Measurements from ENCODE around the gene MAPK10.
"Not testable (repeated sequence)": the region's sequence is repeated elsewhere in the genome, so short reads cannot be mapped to it uniquely, and the experiment has no call there.

The MAPK10 gene

DNA sequence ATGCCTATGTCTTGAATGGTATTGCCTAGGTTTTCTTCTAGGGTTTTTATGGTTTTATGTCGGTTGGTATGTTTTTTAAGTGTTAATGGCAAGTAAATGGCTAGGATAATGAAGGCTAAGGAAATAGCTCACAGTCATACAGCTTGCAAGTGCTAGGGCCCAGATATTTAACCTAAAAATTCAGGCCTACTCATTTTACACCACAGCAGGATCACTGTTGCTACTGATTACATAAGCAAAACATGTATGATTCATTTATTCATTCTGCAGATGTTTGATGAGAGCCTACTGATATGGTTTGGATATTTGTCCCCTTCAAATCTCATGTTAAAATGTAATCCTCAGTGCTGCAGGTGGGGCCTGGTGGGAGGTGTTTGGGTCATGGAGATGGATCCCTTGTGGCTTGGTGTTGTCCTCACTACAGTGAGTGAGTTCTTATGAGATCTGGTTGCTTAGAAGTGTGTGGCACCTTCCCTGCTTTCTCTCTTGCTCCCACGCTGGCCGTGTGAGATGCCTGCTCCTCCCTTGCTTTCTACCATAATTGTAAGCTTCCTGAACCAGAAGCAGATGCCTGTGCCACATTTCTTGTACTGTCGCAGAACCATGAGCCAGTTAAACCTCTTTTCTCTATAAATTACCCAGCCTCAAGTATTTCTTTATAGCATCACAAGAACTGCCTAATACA lies 175.5 kb downstream of the MAPK10 start:
- TF ChIP-seq, protein P1, sequence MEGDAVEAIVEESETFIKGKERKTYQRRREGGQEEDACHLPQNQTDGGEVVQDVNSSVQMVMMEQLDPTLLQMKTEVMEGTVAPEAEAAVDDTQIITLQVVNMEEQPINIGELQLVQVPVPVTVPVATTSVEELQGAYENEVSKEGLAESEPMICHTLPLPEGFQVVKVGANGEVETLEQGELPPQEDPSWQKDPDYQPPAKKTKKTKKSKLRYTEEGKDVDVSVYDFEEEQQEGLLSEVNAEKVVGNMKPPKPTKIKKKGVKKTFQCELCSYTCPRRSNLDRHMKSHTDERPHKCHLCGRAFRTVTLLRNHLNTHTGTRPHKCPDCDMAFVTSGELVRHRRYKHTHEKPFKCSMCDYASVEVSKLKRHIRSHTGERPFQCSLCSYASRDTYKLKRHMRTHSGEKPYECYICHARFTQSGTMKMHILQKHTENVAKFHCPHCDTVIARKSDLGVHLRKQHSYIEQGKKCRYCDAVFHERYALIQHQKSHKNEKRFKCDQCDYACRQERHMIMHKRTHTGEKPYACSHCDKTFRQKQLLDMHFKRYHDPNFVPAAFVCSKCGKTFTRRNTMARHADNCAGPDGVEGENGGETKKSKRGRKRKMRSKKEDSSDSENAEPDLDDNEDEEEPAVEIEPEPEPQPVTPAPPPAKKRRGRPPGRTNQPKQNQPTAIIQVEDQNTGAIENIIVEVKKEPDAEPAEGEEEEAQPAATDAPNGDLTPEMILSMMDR (IDR thresholded peaks at IDR 0.05; ENCODE audit: control insufficient read depth, insufficient read depth, low read depth, low read length, missing control alignments): no peak
- no peak for DNase-seq (ENCODE audit: low read depth)
- no peak overlapping the region for H3K4me3 ChIP-seq (ENCODE audit: control insufficient read depth, low read depth, low read length)

DNA sequence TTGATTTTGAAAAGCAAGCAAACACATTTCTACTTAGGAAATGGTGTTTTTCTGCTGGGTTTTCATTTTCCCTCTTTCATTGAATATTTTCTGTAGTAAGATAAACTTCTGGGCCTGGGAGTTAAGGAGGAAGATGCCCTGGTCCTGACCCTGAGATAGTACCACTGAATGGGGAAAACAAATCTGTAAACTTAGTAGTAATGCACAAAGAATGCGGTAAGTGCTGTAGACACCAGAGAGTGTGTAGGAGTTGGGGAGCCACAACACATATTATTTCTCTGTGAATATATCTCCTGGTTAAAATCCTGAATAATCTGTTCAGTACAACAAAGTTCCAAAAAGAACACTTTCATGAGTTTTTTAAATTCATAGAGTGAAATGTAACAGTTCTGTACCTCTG lies 178.3 kb downstream of the MAPK10 start:
- DNase-seq (ENCODE audit: low read depth): no peak
- no peak overlapping the region for H3K4me3 ChIP-seq (ENCODE audit: control insufficient read depth, low read depth, low read length)
- TF ChIP-seq, protein P1 (IDR thresholded peaks at IDR 0.05; ENCODE audit: control insufficient read depth, insufficient read depth, low read depth, low read length, missing control alignments): no peak

DNA sequence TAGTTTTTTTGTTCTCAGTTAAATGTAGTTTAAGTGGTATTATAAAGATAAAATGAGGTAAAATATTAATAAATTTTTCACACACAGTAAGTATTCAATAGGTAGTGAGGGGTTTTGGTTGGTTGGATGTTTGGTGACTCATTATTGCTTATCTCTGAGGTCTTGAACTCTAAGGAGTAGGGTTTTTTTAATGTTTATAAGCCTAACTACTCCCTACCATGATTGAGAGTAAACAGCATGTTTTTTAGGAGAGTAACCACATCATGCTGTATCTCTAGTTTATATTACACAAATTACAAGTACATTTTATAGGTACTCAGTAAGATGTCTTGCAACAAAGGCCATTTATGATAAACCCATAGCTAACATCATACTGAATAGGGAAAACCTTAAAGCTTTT lies 181.6 kb downstream of the MAPK10 start:
- no peak overlapping the region for H3K4me3 ChIP-seq (ENCODE audit: control insufficient read depth, low read depth, low read length)
- DNase-seq (ENCODE audit: low read depth): no peak
- TF ChIP-seq, protein P1 (IDR thresholded peaks at IDR 0.05; ENCODE audit: control insufficient read depth, insufficient read depth, low read depth, low read length, missing control alignments): no peak

DNA sequence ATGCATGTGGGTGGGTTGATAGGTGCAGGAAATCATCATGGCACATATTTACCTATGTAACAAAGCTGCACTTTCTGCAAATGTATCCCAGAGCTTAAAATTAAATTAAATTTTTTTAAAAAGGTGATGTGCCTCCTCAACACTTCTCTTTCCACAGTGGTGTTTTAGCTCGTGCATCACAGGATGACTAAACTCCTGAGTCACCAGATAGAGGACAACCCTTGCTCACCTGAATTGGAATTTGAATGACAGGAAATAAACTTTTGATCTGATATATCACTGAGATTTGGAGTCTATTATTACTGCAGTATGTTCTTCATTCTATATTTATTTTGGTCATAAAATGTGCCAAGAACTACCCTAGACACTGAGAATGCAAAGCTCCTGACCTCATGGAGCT lies 185.3 kb downstream of the MAPK10 start:
- H3K4me3 ChIP-seq (ENCODE audit: control insufficient read depth, low read depth, low read length): no peak overlapping the region
- no peak for DNase-seq (ENCODE audit: low read depth)
- TF ChIP-seq, protein P1 (IDR thresholded peaks at IDR 0.05; ENCODE audit: control insufficient read depth, insufficient read depth, low read depth, low read length, missing control alignments): no peak

DNA sequence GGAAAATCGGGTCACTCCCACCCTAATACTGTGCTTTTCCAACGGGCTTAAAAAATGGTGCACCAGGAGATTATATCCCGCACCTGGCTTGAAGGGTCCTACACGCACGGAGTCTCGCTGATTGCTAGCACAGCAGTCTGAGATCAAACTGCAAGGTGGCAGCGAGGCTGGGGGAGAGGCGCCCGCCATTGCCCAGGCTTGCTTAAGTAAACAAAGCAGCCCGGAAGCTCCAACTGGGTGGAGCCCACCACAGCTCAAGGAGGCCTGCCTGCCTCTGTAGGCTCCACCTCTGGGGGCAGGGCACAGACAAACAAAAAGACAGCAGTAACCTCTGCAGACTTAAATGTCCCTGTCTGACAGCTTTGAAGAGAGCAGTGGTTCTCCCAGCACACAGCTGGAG lies 191.5 kb downstream of the MAPK10 start:
- not testable (repeated sequence) for H3K4me3 ChIP-seq (ENCODE audit: control insufficient read depth, low read depth, low read length); DNase-seq (ENCODE audit: low read depth)

DNA sequence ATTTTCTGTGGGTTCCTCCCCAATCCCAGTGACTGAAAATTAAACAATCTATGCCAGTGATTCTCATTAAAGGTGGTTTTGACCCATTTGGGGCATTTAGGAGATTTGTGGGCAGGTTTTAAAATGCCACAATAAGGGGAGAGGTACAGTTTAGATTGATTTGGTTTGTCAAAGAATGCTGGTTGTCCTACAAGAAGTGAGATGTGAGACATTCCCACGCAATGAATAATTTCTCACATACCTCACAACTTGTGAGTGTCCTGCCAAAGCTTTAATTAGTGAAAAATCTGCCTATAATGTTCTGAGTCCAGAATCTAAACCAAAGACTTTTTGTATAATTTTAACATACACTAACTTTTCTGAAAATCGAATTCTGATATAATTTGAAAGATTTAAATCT lies 199.4 kb downstream of the MAPK10 start:
- DNase-seq (ENCODE audit: low read depth): no peak

DNA sequence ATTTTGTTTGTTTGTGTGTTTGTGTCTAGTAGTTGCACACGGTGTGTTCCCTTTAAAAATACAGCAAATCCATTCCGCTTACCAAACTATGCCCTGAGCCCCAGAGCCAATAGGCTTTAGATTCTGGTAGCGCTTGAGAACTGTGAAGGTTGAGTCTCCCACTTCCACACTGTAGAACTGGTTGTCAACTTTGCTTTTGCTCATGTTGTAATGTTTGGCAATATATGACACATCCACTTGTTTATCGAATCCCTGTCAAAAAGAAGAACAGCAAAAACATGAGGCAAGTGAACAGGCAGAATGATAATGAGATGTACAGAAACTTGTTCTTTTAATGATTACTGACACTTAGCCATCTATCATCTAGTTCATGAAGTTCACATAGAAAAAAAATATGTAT lies 200.6 kb downstream of the MAPK10 start:
- DNase-seq (ENCODE audit: low read depth): no peak
- H3K4me3 ChIP-seq (ENCODE audit: control insufficient read depth, low read depth, low read length): no peak overlapping the region
- TF ChIP-seq, protein P1 (IDR thresholded peaks at IDR 0.05; ENCODE audit: control insufficient read depth, insufficient read depth, low read depth, low read length, missing control alignments): no peak

More for the DNA sequence above, 199.4 kb downstream of the MAPK10 start:
- no peak overlapping the region for H3K4me3 ChIP-seq (ENCODE audit: control insufficient read depth, low read depth, low read length)
- TF ChIP-seq, protein P1 (IDR thresholded peaks at IDR 0.05; ENCODE audit: control insufficient read depth, insufficient read depth, low read depth, low read length, missing control alignments): no peak
